Spleen (tissue), 11 donors: ENCODE measurements around the gene LY6G6F. TPM values are rescaled to one million over a fixed set of nuclear protein-coding genes. Genes with fewer than 3 reads are reported as not detected.

Experiments
- DNase-seq: peaks from one replicate; pipeline ENCODE4 v3.0.0-alpha.2; 2020
- H3K27ac ChIP-seq, 8 donors: fragments of 200-600 bp; sonication (generic) in 7 of 8; 1 replicate in 4 of 8; 2 replicates in 4 of 8; pipeline versions ENCODE4 v1.5.0 to v1.8.0; 2016 to 2021; ENCODE audit warnings: inconsistent platforms in 4 of 8, mild to moderate bottlenecking in 4 of 8, moderate library complexity in 1 of 8
- H3K27me3 ChIP-seq, 7 donors: fragments of 200-600 bp; sonication (generic) in 6 of 7; replicated peaks in 1 of 7; 1 replicate in 4 of 7; 2 replicates in 3 of 7; pipeline versions ENCODE4 v1.5.0 to v1.8.0; 2016 to 2021; ENCODE audit warnings: inconsistent platforms in 3 of 7, mild to moderate bottlenecking in 1 of 7
- H3K36me3 ChIP-seq, 6 donors: fragments of 200-600 bp; sonication (generic) in 5 of 6; 1 replicate in 4 of 6; 2 replicates in 2 of 6; pipeline versions ENCODE4 v1.5.0 to v1.8.0; 2016 to 2021; ENCODE audit warnings: inconsistent platforms in 2 of 6
- H3K4me1 ChIP-seq, 6 donors: fragments of 200-600 bp; sonication (generic) in 5 of 6; 1 replicate in 3 of 6; 2 replicates in 3 of 6; pipeline versions ENCODE4 v1.5.0 to v1.8.0; 2016 to 2021; ENCODE audit warnings: inconsistent platforms in 3 of 6
- H3K4me3 ChIP-seq, 8 donors: fragments of 200-600 bp; sonication (generic) in 7 of 8; 1 replicate in 4 of 8; 2 replicates in 4 of 8; pipeline versions ENCODE4 v1.5.0 to v1.8.0; 2016 to 2021; ENCODE audit warnings: inconsistent platforms in 4 of 8, mild to moderate bottlenecking in 4 of 8, moderate library complexity in 2 of 8
- H3K9me3 ChIP-seq, 8 donors: fragments of 200-600 bp; sonication (generic) in 7 of 8; 1 replicate in 4 of 8; 2 replicates in 4 of 8; pipeline versions ENCODE4 v1.5.0 to v1.8.0; 2016 to 2021; ENCODE audit warnings: inconsistent platforms in 4 of 8
- CTCF ChIP-seq, 11 experiments: fragments of 200-600 bp in 7 of 11; fragments of 450-650 bp in 4 of 11; sonication (generic) in 4 of 11; IDR thresholded peaks in 8 of 11; conservative IDR thresholded peaks in 3 of 11; 1 replicate in 7 of 11; 2 replicates in 4 of 11; pipeline versions ENCODE4 v1.4.0 to v1.8.0; 2016 to 2021; ENCODE audit warnings: antibody characterized with exemption in 11 of 11, inconsistent platforms in 4 of 11, mild to moderate bottlenecking in 1 of 11
- POLR2A ChIP-seq, 3 donors: fragments of 450-650 bp; IDR thresholded peaks; one replicate each; pipeline ENCODE4 v1.5.1; 2017; ENCODE audit warnings: antibody characterized with exemption in 3 of 3, mild to moderate bottlenecking in 1 of 3
- POLR2AphosphoS5 ChIP-seq, 3 donors: sonication (generic); formaldehyde crosslinking; IDR thresholded peaks; one replicate each; pipeline ENCODE4 v1.5.1; 2017; ENCODE audit warnings: antibody characterized with exemption in 3 of 3
- WGBS, 5 donors: extraction: QIAGEN DNeasy Blood & Tissue Kit in 3 of 5; methylation state at CpG; one replicate each; pipeline versions ENCODE4 v1.1.5 to v1.1.7; 2013 to 2018; 5-methylcytosine and 5-hydroxymethylcytosine counted together
- intact Hi-C: fragments of 100-400 bp; cut with DNase I; formaldehyde crosslinking; loops from one replicate; pipeline ENCODE4 v1.15.0; 2023; ENCODE audit warnings: low total_unique reads
- polyA plus RNA-seq, 3 donors: library from polyadenylated mRNA; stranded (reverse); fragments of 200-250 nt; gene quantifications; one replicate each; pipeline ENCODE4 v1.2.1, GENCODE V29; 2013
- total RNA-seq, 7 donors: library from RNA; depleted of rRNA in 3 of 7; stranded (reverse); fragments of >200 nt in 3 of 7; fragmentation: NEBNext Ultra II Directional in 4 of 7; extraction: Animal tissue kit (Norgen Biotek cat#: 25700) in 4 of 7; gene quantifications; one replicate each; pipeline versions ENCODE4 v1.1.0 to v1.2.1, GENCODE V29; 2016 to 2021
- donor health status: healthy with polysubstance abuse.
- donor health status: DM: no; HTN: no; CAD: no; lungs with moderate emphysema.
- donor health status: DM: no; HTN: no; CAD: no.
- donor health status: Bipolar disorder and iron deficiency.
- donor health status: healthy.
- donor health status: DM: no; HTN: no; CAD: no.
- donor health status: DM: yes; HTN: yes; CAD: no.

Gene LY6G6F
- total and polyA plus RNA-seq, 10 donors = 0.11 to 4.9 (median 1.7) TPM

GRCh38 chr6:31702405-31702818, 4.3 kb upstream of the LY6G6F start:
- H3K9me3 ChIP-seq = no peaks in the 10 kb centered on the region
- no peak for TF ChIP-seq CTCF (IDR thresholded peaks at IDR 0.05 in 8 of 11, conservative IDR thresholded peaks at IDR 0.05 in 3 of 11)
- no peak for TF ChIP-seq POLR2A (IDR thresholded peaks at IDR 0.05)
- no peak for TF ChIP-seq POLR2AphosphoS5 (IDR thresholded peaks at IDR 0.05)
- peak overlapping the region; percentile 52 to 82 (median 61) for H3K4me3 ChIP-seq
- peak overlapping the region; percentile 97 to 100 (median 99) for H3K27ac ChIP-seq
- WGBS, 5 donors = 1 to 2% (median 1%) methylated on average over 10 of the region's 10 CpGs
- H3K4me1 ChIP-seq = peaks cover 15 to 61% (median 38%) of the 10 kb centered on the region in 6 donors
- H3K36me3 ChIP-seq = peaks cover 0 to 43% (median 23%) of the 10 kb centered on the region in 6 donors
- intact Hi-C loops = no loop called here
- no peaks in the 10 kb centered on the region for H3K27me3 ChIP-seq
- no peak for DNase-seq

GRCh38 chr6:31702819-31703716, 3.6 kb upstream of the LY6G6F start, which contains the start of gene ABHD16A:
Gene ABHD16A, minus strand, starts transcription at chr6:31703324. Its CDS starts 43 bp downstream, at chr6:31703281.
- 1 to 2% (median 1%) methylated on average over 42 to 54 of the region's 54 CpGs for WGBS, 5 donors

GRCh38 chr6:31705931-31706330, 735 bp upstream of the LY6G6F start:
- H3K9me3 ChIP-seq = no peaks in the 10 kb centered on the region
- H3K27ac ChIP-seq = no peak overlapping the region
- intact Hi-C loops = no loop called here
- H3K27me3 ChIP-seq = no peaks in the 10 kb centered on the region
- peaks cover 0 to 8% (median 0%) of the 10 kb centered on the region in 6 donors for H3K36me3 ChIP-seq
- peaks cover 13 to 36% (median 26%) of the 10 kb centered on the region in 6 donors for H3K4me1 ChIP-seq
- WGBS, 5 donors = 86 to 94% (median 91%) methylated on average over 5 to 6 of the region's 6 CpGs
- no peak overlapping the region for H3K4me3 ChIP-seq
- DNase-seq = no peak
- TF ChIP-seq POLR2AphosphoS5 (IDR thresholded peaks at IDR 0.05) = no peak
- TF ChIP-seq CTCF (IDR thresholded peaks at IDR 0.05 in 8 of 11, conservative IDR thresholded peaks at IDR 0.05 in 3 of 11) = no peak
- no peak for TF ChIP-seq POLR2A (IDR thresholded peaks at IDR 0.05)

More at GRCh38 chr6:31702819-31703716, 3.6 kb upstream of the LY6G6F start, which contains the start of gene ABHD16A:
- H3K27ac ChIP-seq = peak within 1 kb of the TSS; percentile 97 to 100 (median 99)
- intact Hi-C loops = no loop called here
- TF ChIP-seq POLR2AphosphoS5 (IDR thresholded peaks at IDR 0.05) = peak; percentile 98 to 99 (median 99)
- TF ChIP-seq POLR2A (IDR thresholded peaks at IDR 0.05) = peak; percentile 89 to 94 (median 92)
- TF ChIP-seq CTCF (IDR thresholded peaks at IDR 0.05 in 8 of 11, conservative IDR thresholded peaks at IDR 0.05 in 3 of 11) = peak in 7 of 11 experiments; percentile 25 to 58 (median 48)
- H3K4me3 ChIP-seq = peak within 1 kb of the TSS; percentile 52 to 82 (median 61)
- peak; percentile 100 for DNase-seq
- H3K36me3 ChIP-seq = peaks cover 0 to 37% (median 22%) of the 10 kb centered on the region in 6 donors
- H3K4me1 ChIP-seq = peaks cover 15 to 54% (median 35%) of the 10 kb centered on the region in 6 donors
- no peaks in the 10 kb centered on the region for H3K9me3 ChIP-seq
- H3K27me3 ChIP-seq = no peaks in the 10 kb centered on the region

- Histone ChIP-seq H3K4me1 (peaks cover 0 to 30% (median 17%) of the 10 kb centered on the region in 6 donors), H3K4me3 (no peak overlapping the region), H3K9me3 (no peaks in the 10 kb centered on the region), H3K36me3 (no peaks in the 10 kb centered on the region), H3K27ac (no peak overlapping the region), H3K27me3 (no peaks in the 10 kb centered on the region)
- no peak for TF ChIP-seq POLR2A (IDR thresholded peaks at IDR 0.05)
- TF ChIP-seq CTCF (IDR thresholded peaks at IDR 0.05 in 8 of 11, conservative IDR thresholded peaks at IDR 0.05 in 3 of 11) = no peak
- intact Hi-C loops = no loop called here
- DNase-seq = no peak
- WGBS, 5 donors = 74 to 88% (median 88%) methylated on average over 5 to 10 of the region's 10 CpGs
Observed at GRCh38 chr6:31707701-31708100, 1.0 kb downstream of the LY6G6F start.
